OCI-LY3 (cell line): ENCODE data around the gene ESRRB.

ENCODE experiments used
- H2AFZ ChIP-seq: fragments of 200-600, 300-600 bp; shearing (Covaris generic); 2 replicates; pipeline ENCODE4 v1.6.0; 2014; ENCODE audit warnings: antibody characterized with exemption, low read depth, low read length
- H3K27ac ChIP-seq: fragments of 200-600, 300-600 bp; sonication (generic); 2 replicates; pipeline ENCODE4 v1.5.1; 2014; ENCODE audit warnings: mild to moderate bottlenecking, low read length, moderate library complexity, mixed read lengths
- H3K27me3 ChIP-seq: fragments of 200-600, 300-600 bp; sonication (generic); 2 replicates; pipeline ENCODE4 v1.6.1; 2014; ENCODE audit warnings: low read depth, low read length, mixed read lengths
- H3K36me3 ChIP-seq: fragments of 200-600, 300-600 bp; sonication (generic); replicated peaks from 2 replicates; pipeline ENCODE3; 2014; ENCODE audit warnings: low read depth, low read length, mixed read lengths
- H3K4me1 ChIP-seq: fragments of 300-600, 200-600 bp; sonication (generic); 2 replicates; pipeline ENCODE4 v1.6.1; 2014; ENCODE audit warnings: low read length, mixed read lengths
- H3K4me2 ChIP-seq: fragments of 200-600, 300-600 bp; sonication (generic); 2 replicates; pipeline ENCODE4 v1.6.1; 2014; ENCODE audit warnings: low read length, mixed read lengths
- H3K4me3 ChIP-seq: fragments of 300-600, 200-600 bp; sonication (generic); 2 replicates; pipeline ENCODE4 v1.5.1; 2014; ENCODE audit warnings: antibody characterized with exemption, mild to moderate bottlenecking, low read length, moderate library complexity
- H3K79me2 ChIP-seq: fragments of 300-600, 200-600 bp; shearing (Covaris generic); 2 replicates; pipeline ENCODE4 v1.6.1; 2014; ENCODE audit warnings: mild to moderate bottlenecking, low read length, mixed read lengths
- H3K9ac ChIP-seq: fragments of 300-600, 200-600 bp; shearing (Covaris generic); 2 replicates; pipeline ENCODE4 v1.6.0; 2014; ENCODE audit warnings: mild to moderate bottlenecking, low read length, moderate library complexity
- H3K9me3 ChIP-seq: fragments of 200-600, 300-600 bp; shearing (Covaris generic); 2 replicates; pipeline ENCODE4 v1.6.1; 2014; ENCODE audit warnings: low read length, mixed read lengths; ENCODE audit not compliant: insufficient read depth
- H4K20me1 ChIP-seq: fragments of 200-600, 300-600 bp; sonication (generic); 2 replicates; pipeline ENCODE4 v1.6.1; 2016; ENCODE audit warnings: low read length, mixed read lengths; ENCODE audit not compliant: insufficient read depth
- EZH2phosphoT487 ChIP-seq: fragments of 200-600 bp; shearing (Covaris generic); IDR thresholded peaks from 2 replicates; pipeline ENCODE4 v1.6.1; 2018; ENCODE audit warnings: antibody characterized with exemption, mixed run types, low read depth
- TF ChIP-seq, protein P1 (sequence below): fragments of 200-600, 300-600 bp; sonication (generic); IDR thresholded peaks from 2 replicates; pipeline ENCODE4 v1.5.1; 2014; ENCODE audit warnings: antibody characterized with exemption, low read length, low read depth

Gene ESRRB

DNA sequence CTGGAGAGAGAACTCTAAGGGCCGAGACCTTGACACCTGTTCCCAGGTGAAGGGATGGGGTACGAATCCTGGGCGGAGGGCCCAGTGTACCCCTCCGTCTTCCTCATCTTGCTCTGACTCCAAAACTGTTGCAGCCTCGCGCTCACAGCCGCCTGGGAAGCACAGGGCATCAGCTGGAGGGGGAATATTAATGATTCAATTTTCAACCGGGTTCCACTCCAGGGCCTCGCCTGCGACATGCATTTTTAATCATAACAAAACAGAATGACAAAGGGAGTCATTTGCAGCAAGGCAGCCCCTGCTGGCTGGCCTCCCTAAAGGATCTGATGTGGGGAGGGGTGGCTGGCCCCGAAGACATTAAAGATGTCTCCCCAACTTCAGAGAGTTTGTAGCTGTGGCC, 41.6 kb upstream of the ESRRB start:
- Histone ChIP-seq H3K27ac (no peak overlapping the region), H3K4me1 (no peaks in the 10 kb centered on the region), H4K20me1 (no peaks in the 10 kb centered on the region), H2AFZ (no peak overlapping the region), H3K4me2 (no peak overlapping the region), H3K79me2 (no peaks in the 10 kb centered on the region), H3K9me3 (no peaks in the 10 kb centered on the region), H3K27me3 (no peaks in the 10 kb centered on the region), H3K4me3 (no peak overlapping the region), H3K9ac (no peak overlapping the region), H3K36me3 (no peaks in the 10 kb centered on the region)
- TF ChIP-seq, protein P1, sequence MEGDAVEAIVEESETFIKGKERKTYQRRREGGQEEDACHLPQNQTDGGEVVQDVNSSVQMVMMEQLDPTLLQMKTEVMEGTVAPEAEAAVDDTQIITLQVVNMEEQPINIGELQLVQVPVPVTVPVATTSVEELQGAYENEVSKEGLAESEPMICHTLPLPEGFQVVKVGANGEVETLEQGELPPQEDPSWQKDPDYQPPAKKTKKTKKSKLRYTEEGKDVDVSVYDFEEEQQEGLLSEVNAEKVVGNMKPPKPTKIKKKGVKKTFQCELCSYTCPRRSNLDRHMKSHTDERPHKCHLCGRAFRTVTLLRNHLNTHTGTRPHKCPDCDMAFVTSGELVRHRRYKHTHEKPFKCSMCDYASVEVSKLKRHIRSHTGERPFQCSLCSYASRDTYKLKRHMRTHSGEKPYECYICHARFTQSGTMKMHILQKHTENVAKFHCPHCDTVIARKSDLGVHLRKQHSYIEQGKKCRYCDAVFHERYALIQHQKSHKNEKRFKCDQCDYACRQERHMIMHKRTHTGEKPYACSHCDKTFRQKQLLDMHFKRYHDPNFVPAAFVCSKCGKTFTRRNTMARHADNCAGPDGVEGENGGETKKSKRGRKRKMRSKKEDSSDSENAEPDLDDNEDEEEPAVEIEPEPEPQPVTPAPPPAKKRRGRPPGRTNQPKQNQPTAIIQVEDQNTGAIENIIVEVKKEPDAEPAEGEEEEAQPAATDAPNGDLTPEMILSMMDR, result no peak
- TF ChIP-seq EZH2phosphoT487, result no peak

DNA sequence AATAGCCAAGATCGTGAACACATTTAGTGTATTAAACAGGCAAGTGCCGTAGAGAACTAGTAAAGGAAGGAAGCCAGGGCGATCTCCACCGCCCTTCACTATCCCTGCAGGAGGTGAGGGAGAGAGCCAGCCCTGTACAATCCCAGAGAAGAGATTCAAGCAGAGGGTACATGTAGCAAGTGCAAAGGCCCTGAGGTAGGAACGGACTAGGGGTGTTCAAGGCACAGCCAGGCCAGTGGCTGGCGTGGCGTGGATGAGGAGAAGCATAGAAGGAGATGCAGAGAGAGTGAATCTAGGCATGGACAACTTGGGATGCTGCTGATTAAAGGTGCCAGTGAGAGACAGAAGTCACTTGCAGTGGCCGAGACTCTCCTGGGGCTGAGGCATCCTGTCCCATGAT, 39.1 kb upstream of the ESRRB start:
- H2AFZ ChIP-seq, result no peak overlapping the region

DNA sequence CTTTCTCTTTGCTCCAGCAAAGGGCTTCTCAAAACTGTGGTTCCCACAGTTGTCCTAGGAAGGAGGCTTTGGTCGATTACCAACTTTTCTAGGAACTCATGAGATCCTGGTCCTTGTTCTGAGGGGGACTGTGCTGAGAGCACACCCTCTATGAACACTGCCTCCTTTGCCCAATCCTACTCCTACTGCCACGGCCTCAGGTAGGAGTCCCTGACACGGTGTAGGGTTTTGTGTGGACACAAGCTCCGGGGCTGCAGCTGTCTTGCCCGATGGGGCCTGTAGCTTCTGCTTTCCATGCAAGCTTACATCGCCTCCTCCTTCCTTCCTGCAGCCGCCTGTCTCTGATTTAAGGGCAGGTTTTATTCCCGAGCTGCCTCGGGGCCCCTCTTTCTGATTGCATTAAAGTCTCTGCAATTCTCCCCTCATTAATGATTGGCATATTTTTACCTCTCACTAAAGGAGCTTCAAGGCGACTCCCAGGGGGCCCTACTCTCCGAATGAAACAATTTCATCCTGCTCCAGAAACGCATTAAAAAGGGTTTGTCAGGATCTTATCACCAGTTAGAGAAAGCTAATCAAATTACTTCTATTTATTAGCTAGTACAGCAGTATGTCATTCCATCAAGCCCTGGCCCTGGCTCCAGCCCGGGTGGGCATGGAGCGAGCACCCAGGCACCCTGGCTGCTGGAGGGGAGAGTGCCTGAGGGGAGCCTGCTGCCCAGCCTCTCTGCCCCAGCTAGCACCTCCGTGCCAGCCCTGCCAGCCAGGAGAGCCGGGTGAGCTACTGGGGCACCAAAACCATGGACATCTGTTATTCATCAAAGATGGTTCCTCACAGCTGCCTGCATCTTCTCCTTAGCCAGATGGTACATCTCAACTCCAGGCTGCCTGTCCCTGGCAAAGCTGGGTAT, 38.0 kb upstream of the ESRRB start:
- no peak overlapping the region for H3K9ac ChIP-seq
- H3K4me1 ChIP-seq, result no peaks in the 10 kb centered on the region
- no peaks in the 10 kb centered on the region for H3K9me3 ChIP-seq
- H3K79me2 ChIP-seq, result no peaks in the 10 kb centered on the region
- H2AFZ ChIP-seq, result no peak overlapping the region; the same call in 1 of the 2 replicates
- H3K27me3 ChIP-seq, result no peaks in the 10 kb centered on the region
- no peaks in the 10 kb centered on the region for H4K20me1 ChIP-seq
- H3K27ac ChIP-seq, result no peak overlapping the region
- H3K4me2 ChIP-seq, result no peak overlapping the region
- H3K4me3 ChIP-seq, result no peak overlapping the region
- H3K36me3 ChIP-seq, result no peaks in the 10 kb centered on the region
- TF ChIP-seq, protein P1, result no peak
- TF ChIP-seq EZH2phosphoT487, result no peak

More for the DNA sequence above, 39.1 kb upstream of the ESRRB start:
- Histone ChIP-seq H3K4me2 (no peak overlapping the region), H3K9ac (no peak overlapping the region), H3K4me1 (no peaks in the 10 kb centered on the region), H3K4me3 (no peak overlapping the region), H3K79me2 (no peaks in the 10 kb centered on the region), H3K27me3 (no peaks in the 10 kb centered on the region), H3K9me3 (no peaks in the 10 kb centered on the region), H4K20me1 (no peaks in the 10 kb centered on the region), H3K27ac (no peak overlapping the region), H3K36me3 (no peaks in the 10 kb centered on the region)
- TF ChIP-seq, protein P1, result no peak
- no peak for TF ChIP-seq EZH2phosphoT487

DNA sequence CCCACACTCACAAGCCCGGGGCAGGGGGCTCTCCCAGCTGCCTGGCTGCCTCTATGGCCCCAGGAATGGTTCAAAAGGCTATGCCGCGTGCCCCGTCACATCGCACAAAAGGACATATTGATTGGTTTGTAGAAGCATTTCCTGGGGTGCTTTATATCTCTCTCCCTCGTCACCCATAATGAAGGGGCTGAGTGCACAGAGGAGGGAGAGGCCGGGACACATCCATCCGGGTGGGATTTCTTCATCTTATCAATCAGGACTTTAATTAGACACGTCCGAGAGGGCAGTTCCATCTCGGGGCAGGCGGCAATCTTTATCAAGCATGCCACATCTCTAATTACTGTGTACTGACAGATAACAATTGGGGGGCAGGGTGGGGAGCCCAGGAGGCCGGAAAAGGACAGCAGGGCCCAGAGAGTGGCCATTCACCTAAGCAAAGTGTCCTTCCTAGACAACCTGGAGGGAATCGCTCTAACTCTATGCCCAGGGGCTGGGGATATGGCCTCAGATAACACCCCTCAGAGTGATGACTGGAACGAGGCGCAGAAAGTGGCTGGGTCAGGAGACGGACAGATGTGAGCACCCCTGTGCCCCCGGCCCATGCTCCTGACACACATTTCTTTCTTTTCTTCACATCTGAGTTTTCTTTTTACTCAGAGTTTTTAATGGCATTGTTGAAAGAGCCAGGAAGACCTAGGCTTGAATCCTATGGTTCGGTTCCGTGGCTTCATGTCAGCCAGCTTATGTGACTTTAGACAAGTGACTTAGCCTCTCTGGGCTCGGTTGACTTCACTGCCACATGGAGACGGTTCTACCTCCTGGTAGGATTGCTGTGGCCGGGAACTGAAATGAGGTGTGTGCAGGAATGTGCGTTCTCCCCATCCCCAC, 36.0 kb upstream of the ESRRB start:
- TF ChIP-seq, protein P1, result no peak
- TF ChIP-seq EZH2phosphoT487, result no peak
- Histone ChIP-seq H3K9me3 (no peaks in the 10 kb centered on the region), H3K36me3 (no peaks in the 10 kb centered on the region), H3K4me1 (no peaks in the 10 kb centered on the region), H3K79me2 (no peaks in the 10 kb centered on the region), H3K27me3 (no peaks in the 10 kb centered on the region), H3K4me2 (no peak overlapping the region), H4K20me1 (no peaks in the 10 kb centered on the region), H2AFZ (no peak overlapping the region), H3K9ac (no peak overlapping the region), H3K27ac (no peak overlapping the region), H3K4me3 (no peak overlapping the region)
